ENCODE measurements around the gene BORCS5. TPM values are rescaled to one million over a fixed set of nuclear protein-coding genes. Genes with fewer than 3 reads are reported as not detected.

The BORCS5 gene
- total and polyA plus RNA-seq, 2 of the 8 experiments (the other 6 are each of a cell fraction or from before 2014, with no cell fraction given) = 8.3 to 17.4 TPM

DNA sequence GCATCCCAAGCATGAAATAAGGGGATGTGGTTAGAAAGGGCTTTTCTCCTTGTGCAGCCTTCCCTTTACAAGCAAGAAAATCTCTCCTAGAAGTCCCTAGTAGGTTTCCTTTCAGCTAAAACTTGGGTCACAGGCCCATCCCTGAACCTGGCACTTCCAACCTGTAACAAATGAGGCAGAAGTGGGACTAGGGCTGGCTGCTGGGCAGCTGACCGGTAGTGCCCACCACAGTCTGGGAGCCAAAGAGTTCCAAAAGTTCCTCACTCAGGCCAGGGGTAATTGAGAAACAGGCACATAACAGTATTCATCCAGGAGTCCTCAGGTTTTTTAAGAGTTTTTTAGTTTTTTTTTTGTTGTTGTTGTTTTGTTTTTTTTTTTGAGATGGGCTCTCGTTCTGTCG lies 30.6 kb upstream of the BORCS5 start:
- Histone ChIP-seq H3K79me1 (ENCODE audit: low read depth, low read length) (no peaks in the 10 kb centered on the region; the same call in 1 of the 2 replicates), H4K91ac (replicated peaks; ENCODE audit: insufficient read length, low read length) (peak overlapping the region; percentile 78), H3K36me3 (ENCODE audit: control insufficient read depth in 2 of 4, insufficient read depth in 4 of 4, low read length in 3 of 4) (no peaks in the 10 kb centered on the region), H4K20me1 (replicated peaks in 1 of 2; ENCODE audit: control insufficient read depth in 1 of 2, insufficient read depth in 2 of 2, low read length in 2 of 2) (no peaks in the 10 kb centered on the region), H2BK20ac (ENCODE audit: low read length) (no peak overlapping the region), H3K9ac (replicated peaks in 1 of 4; ENCODE audit: extremely low read depth in 1 of 4, low read depth in 3 of 4, low read length in 3 of 4) (no peak overlapping the region), H2BK12ac (ENCODE audit: low read depth, low read length) (0 out of 2 replicates have a peak overlapping the region, but pooled peaks have one; percentile 27), H3K14ac (ENCODE audit: insufficient read length) (no peak overlapping the region), H2AK5ac (ENCODE audit: low read depth, low read length) (no peak overlapping the region), H3K56ac (replicated peaks; ENCODE audit: insufficient read length, low read depth, low read length) (no peak overlapping the region), H3K4ac (replicated peaks; ENCODE audit: insufficient read length, low read depth, low read length) (no peak overlapping the region), H2AFZ (ENCODE audit: low read length) (no peak overlapping the region), H3K79me2 (ENCODE audit: control insufficient read depth in 1 of 2, insufficient read depth in 2 of 2, low read length in 2 of 2) (no peaks in the 10 kb centered on the region), H2BK5ac (ENCODE audit: low read depth, low read length) (no peak overlapping the region), H4K5ac (ENCODE audit: insufficient read length, low read depth, low read length) (no peak overlapping the region), H3K23me2 (ENCODE audit: low read depth, low read length) (no peaks in the 10 kb centered on the region), H3K9me3 (ENCODE audit: insufficient read depth in 2 of 2, low read depth in 1 of 2, low read length in 1 of 2) (no peaks in the 10 kb centered on the region), H3K23ac (ENCODE audit: insufficient read length) (no peak overlapping the region), H3K27me3 (replicated peaks in 1 of 4; ENCODE audit: control insufficient read depth in 3 of 4, extremely low read depth in 1 of 4, insufficient read depth in 3 of 4, low read length in 3 of 4) (no peaks in the 10 kb centered on the region), H3K4me1 (replicated peaks in 1 of 4; ENCODE audit: control insufficient read depth in 3 of 4, insufficient read depth in 4 of 4, low read length in 3 of 4) (peaks cover 0 to 2% (median under 1%) of the 10 kb centered on the region in 4 experiments; a peak in 2 of 7 replicates), H3K27ac (ENCODE audit: low read depth, low read length) (no peak overlapping the region), H2BK120ac (replicated peaks; ENCODE audit: low read depth, low read length) (no peak overlapping the region), H3K4me2 (ENCODE audit: insufficient read depth in 1 of 2, low read depth in 2 of 2, low read length in 2 of 2) (no peak overlapping the region), H4K8ac (ENCODE audit: extremely low read depth, insufficient read depth, low read length) (no peak overlapping the region), H2BK15ac (ENCODE audit: low read length) (0 out of 2 replicates have a peak overlapping the region, but pooled peaks have one; percentile 61), H3K18ac (ENCODE audit: extremely low read depth, low read length) (no peak overlapping the region), H3K4me3 (ENCODE audit: extremely low read depth in 1 of 4, insufficient read depth in 2 of 4, low read depth in 3 of 4, low read length in 4 of 4) (no peak overlapping the region)
- ChIA-PET CTCF (ENCODE audit: partially characterized antibody) (interaction anchor here (0.7 to 7.0 kb wide), 13 partner anchors 8 to 254 kb away, joined by 3 to 42 read pairs (median 4); partner anchors contain the start of gene BCL2L14), POLR2A (ENCODE audit: partially characterized antibody) (no interaction called here)
- no peak for TF ChIP-seq TEAD4 (IDR thresholded peaks at IDR 0.05; ENCODE audit: low read depth, low read length)
- TF ChIP-seq SUZ12 (IDR thresholded peaks at IDR 0.05; ENCODE audit: low read length) = no peak
- no peak for TF ChIP-seq KDM5A (IDR thresholded peaks at IDR 0.05; ENCODE audit: low read length)
- no peak for TF ChIP-seq CHD1 (IDR thresholded peaks at IDR 0.05; ENCODE audit: low read depth, low read length)
- TF ChIP-seq POLR2AphosphoS5 (IDR thresholded peaks at IDR 0.05; ENCODE audit: low read depth, low read length) = no peak
- no peak for TF ChIP-seq SP4 (IDR thresholded peaks at IDR 0.05; ENCODE audit: low read length)
- TF ChIP-seq EZH2 (IDR thresholded peaks at IDR 0.05; ENCODE audit: low read depth, low read length, severe bottlenecking) = no peak
- no peak for TF ChIP-seq YY1 (IDR thresholded peaks at IDR 0.05; ENCODE audit: low read depth, low read length)
- TF ChIP-seq ATF2 (IDR thresholded peaks at IDR 0.05; ENCODE audit: low read length) = no peak
- no peak for TF ChIP-seq RFX5 (IDR thresholded peaks at IDR 0.05; ENCODE audit: borderline replicate concordance, low read depth, low read length)
- WGBS, 2 experiments (ENCODE audit: extremely low coverage in 1 of 2, insufficient coverage in 1 of 2, insufficient read length in 1 of 2, insufficient replicate concordance in 2 of 2, low coverage in 1 of 2, low lambda C conversion rate in 2 of 2, missing lambda C conversion rate in 1 of 2) = 98% methylated on average over 3 of the region's 3 CpGs; no CpG with 5 or more reads in 1 of the 2 experiments
- FAIRE-seq = no peak
- no peak for DNase-seq (ENCODE audit: low read depth in 1 of 2, low spot score in 2 of 2)
